GM19099 (cell line): ENCODE measurements around the gene NFIB.

Source experiments
- POLR2A ChIP-seq: IDR thresholded peaks from 3 replicates; pipeline ENCODE4 v1.6.1; 2011; ENCODE audit warnings: low read depth; ENCODE audit not compliant: insufficient read length; ENCODE audit errors: extremely low read depth

Gene NFIB

GRCh38 chr9:14198047-14198840 is 115.7 kb downstream of the NFIB start:
- no peak for TF ChIP-seq POLR2A

- no peak for TF ChIP-seq POLR2A
These were observed 116.5 kb downstream of the NFIB start for GRCh38 chr9:14197325-14197858.

GRCh38 chr9:14193328-14193990 is 120.5 kb downstream of the NFIB start:
- no peak for TF ChIP-seq POLR2A

- no peak for TF ChIP-seq POLR2A
These were observed 121.4 kb downstream of the NFIB start for GRCh38 chr9:14192556-14192955.

- no peak for TF ChIP-seq POLR2A
These were observed 122.4 kb downstream of the NFIB start for GRCh38 chr9:14191512-14191911.

- TF ChIP-seq POLR2A = no peak
These were observed 123.7 kb downstream of the NFIB start for GRCh38 chr9:14190240-14190639.

- TF ChIP-seq POLR2A = no peak
These were observed 124.4 kb downstream of the NFIB start for GRCh38 chr9:14189578-14189977.

- TF ChIP-seq POLR2A = no peak
These were observed 124.8 kb downstream of the NFIB start for GRCh38 chr9:14189146-14189545.

GRCh38 chr9:14188538-14188937 is 125.4 kb downstream of the NFIB start:
- TF ChIP-seq POLR2A = no peak

- no peak for TF ChIP-seq POLR2A
These were observed 125.9 kb downstream of the NFIB start for GRCh38 chr9:14188011-14188410.

- TF ChIP-seq POLR2A = no peak
These were observed 127.8 kb downstream of the NFIB start for GRCh38 chr9:14186096-14186495.

GRCh38 chr9:14185016-14185415 is 128.9 kb downstream of the NFIB start:
- TF ChIP-seq POLR2A = no peak

- no peak for TF ChIP-seq POLR2A
These were observed 130.9 kb downstream of the NFIB start for GRCh38 chr9:14183001-14183400.

- TF ChIP-seq POLR2A = no peak
These were observed 132.9 kb downstream of the NFIB start for GRCh38 chr9:14180960-14181537.

GRCh38 chr9:14180093-14180959 is 133.6 kb downstream of the NFIB start:
- no peak for TF ChIP-seq POLR2A

- no peak for TF ChIP-seq POLR2A
These were observed 134.5 kb downstream of the NFIB start for GRCh38 chr9:14179449-14179848.

- TF ChIP-seq POLR2A = no peak
These were observed 138.2 kb downstream of the NFIB start for GRCh38 chr9:14175778-14176177.
